ENCODE data around the gene SPATA16.
"Not testable (repeated sequence)": the region's sequence is repeated elsewhere in the genome, so short reads cannot be mapped to it uniquely, and the experiment has no call there.

Gene SPATA16, protein sequence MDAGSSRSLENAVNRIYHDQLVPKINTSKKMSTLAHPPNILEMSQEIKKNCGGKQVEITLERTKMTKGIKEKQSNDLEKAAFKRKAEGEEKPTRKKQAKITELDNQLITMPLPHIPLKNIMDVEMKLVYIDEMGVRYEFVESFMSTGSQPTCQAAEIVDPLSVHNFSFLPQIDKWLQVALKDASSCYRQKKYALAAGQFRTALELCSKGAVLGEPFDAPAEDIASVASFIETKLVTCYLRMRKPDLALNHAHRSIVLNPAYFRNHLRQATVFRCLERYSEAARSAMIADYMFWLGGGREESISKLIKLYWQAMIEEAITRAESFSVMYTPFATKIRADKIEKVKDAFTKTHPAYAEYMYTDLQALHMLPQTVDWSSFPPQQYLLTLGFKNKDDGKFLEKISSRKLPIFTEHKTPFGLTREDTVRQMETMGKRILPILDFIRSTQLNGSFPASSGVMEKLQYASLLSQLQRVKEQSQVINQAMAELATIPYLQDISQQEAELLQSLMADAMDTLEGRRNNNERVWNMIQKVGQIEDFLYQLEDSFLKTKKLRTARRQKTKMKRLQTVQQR

DNA sequence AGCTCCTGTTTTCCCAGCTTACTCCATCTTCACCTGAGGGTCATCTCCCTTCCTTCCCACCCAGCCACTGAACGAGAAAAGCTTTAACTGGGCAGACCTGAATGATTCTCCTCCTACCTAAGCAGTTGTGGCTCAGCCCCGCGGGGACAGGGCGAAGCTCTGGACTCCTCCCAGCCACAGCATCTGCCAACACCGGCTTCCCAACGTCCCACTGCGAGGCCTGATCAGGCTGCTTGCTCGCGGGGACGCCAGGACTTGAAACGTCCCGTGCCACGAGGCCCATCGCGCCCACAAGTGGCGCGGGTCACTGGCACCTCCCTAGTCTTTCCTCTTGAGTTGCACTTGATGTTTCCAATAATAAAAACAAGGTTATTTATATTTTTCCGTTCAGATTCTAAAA is at the start of gene SPATA16:
TSS of gene SPATA16 (minus strand) at position 250 of the 400 bp plus-strand sequence. CDS start 23,504 bp downstream, outside the sequence.
- DNase-seq, result no peak
- H3K27ac ChIP-seq (ENCODE audit: low read length), result no peak within 1 kb of the TSS
- H4K20me1 ChIP-seq (ENCODE audit: insufficient read depth, low read length), result no peaks in the 10 kb centered on the region
- no peak for ATAC-seq (ENCODE audit: insufficient read depth, low read depth)
- no peak within 1 kb of the TSS for H3K4me3 ChIP-seq (ENCODE audit: low read depth in 1 of 2, low read length in 2 of 2)
- H3K9ac ChIP-seq (ENCODE audit: low read depth, low read length), result no peak within 1 kb of the TSS
- peaks cover 5% of the 10 kb centered on the region for H3K27me3 ChIP-seq (ENCODE audit: insufficient read depth, low read length, poor library complexity)
- H3K79me2 ChIP-seq (ENCODE audit: insufficient read depth, low read length), result no peaks in the 10 kb centered on the region
- no peak within 1 kb of the TSS for H2AFZ ChIP-seq (ENCODE audit: low read depth, low read length)
- H3K4me1 ChIP-seq (ENCODE audit: insufficient read depth, low read length), result no peaks in the 10 kb centered on the region
- H3K36me3 ChIP-seq (ENCODE audit: insufficient read depth, low read length), result no peaks in the 10 kb centered on the region
- no peak within 1 kb of the TSS for H3K4me2 ChIP-seq (ENCODE audit: insufficient read depth, low read length)
- no peaks in the 10 kb centered on the region for H3K9me3 ChIP-seq (ENCODE audit: insufficient read depth, low read length, severe bottlenecking)
- TF ChIP-seq, protein P1, sequence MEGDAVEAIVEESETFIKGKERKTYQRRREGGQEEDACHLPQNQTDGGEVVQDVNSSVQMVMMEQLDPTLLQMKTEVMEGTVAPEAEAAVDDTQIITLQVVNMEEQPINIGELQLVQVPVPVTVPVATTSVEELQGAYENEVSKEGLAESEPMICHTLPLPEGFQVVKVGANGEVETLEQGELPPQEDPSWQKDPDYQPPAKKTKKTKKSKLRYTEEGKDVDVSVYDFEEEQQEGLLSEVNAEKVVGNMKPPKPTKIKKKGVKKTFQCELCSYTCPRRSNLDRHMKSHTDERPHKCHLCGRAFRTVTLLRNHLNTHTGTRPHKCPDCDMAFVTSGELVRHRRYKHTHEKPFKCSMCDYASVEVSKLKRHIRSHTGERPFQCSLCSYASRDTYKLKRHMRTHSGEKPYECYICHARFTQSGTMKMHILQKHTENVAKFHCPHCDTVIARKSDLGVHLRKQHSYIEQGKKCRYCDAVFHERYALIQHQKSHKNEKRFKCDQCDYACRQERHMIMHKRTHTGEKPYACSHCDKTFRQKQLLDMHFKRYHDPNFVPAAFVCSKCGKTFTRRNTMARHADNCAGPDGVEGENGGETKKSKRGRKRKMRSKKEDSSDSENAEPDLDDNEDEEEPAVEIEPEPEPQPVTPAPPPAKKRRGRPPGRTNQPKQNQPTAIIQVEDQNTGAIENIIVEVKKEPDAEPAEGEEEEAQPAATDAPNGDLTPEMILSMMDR (IDR thresholded peaks at IDR 0.05; ENCODE audit: borderline replicate concordance, extremely low read depth, low read length, poor library complexity, severe bottlenecking), result no peak
- no peak for TF ChIP-seq EZH2 (IDR thresholded peaks at IDR 0.05; ENCODE audit: borderline replicate concordance, low read depth, low read length, severe bottlenecking)

DNA sequence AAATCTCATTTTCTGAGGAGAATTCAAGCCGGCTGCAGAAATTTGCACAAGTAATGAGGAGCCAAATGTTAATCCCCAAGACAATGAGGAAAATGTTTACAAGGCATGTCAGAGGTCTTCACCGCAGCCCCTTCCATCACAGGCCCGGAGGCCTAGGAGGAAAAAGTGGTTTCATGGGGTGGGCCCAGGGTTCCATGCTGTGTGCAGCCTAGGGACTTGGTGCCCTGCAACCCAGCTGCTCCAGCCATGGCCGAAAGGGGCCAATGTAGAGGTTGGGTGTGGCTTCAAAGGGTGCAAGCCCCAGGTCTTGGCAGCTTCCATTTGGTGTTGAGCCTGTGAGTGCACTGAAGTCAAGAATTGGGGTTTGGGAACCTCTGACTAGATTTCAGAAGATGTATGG is 42.0 kb upstream of the SPATA16 start:
- H3K9me3 ChIP-seq (ENCODE audit: insufficient read depth, low read length, severe bottlenecking); H4K20me1 ChIP-seq (ENCODE audit: insufficient read depth, low read length); H3K9ac ChIP-seq (ENCODE audit: low read depth, low read length); ATAC-seq (ENCODE audit: insufficient read depth, low read depth); H3K36me3 ChIP-seq (ENCODE audit: insufficient read depth, low read length); H3K79me2 ChIP-seq (ENCODE audit: insufficient read depth, low read length); H3K4me3 ChIP-seq (ENCODE audit: low read depth in 1 of 2, low read length in 2 of 2); H2AFZ ChIP-seq (ENCODE audit: low read depth, low read length); H3K4me2 ChIP-seq (ENCODE audit: insufficient read depth, low read length); DNase-seq; H3K4me1 ChIP-seq (ENCODE audit: insufficient read depth, low read length); H3K27ac ChIP-seq (ENCODE audit: low read length); H3K27me3 ChIP-seq (ENCODE audit: insufficient read depth, low read length, poor library complexity): not testable (repeated sequence)

DNA sequence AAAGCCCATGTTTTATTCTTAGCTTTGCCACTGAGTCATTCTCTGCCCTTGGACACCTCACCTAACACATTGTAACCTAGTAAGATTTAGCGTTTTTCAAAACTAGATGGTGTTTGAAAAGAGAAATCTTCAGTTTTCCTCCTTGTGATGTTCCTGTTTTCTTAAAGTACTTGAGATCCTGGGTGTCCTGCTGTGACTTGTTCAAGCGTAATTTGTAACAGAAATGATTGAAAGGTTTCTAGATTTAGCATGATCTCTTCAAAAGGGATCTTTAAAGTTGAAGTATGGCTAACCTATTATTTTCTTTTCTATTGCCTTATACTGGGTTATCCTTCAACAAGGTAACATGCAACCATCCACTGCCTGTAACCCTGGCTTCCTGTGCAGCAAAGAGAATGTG is 32.6 kb upstream of the SPATA16 start:
- H3K4me1 ChIP-seq (ENCODE audit: insufficient read depth, low read length), result no peaks in the 10 kb centered on the region
- no peak overlapping the region for H3K9ac ChIP-seq (ENCODE audit: low read depth, low read length)
- no peaks in the 10 kb centered on the region for H3K79me2 ChIP-seq (ENCODE audit: insufficient read depth, low read length)
- H3K4me2 ChIP-seq (ENCODE audit: insufficient read depth, low read length), result no peak overlapping the region
- H3K27me3 ChIP-seq (ENCODE audit: insufficient read depth, low read length, poor library complexity), result no peaks in the 10 kb centered on the region
- TF ChIP-seq, protein P1 (IDR thresholded peaks at IDR 0.05; ENCODE audit: borderline replicate concordance, extremely low read depth, low read length, poor library complexity, severe bottlenecking), result no peak
- TF ChIP-seq EZH2 (IDR thresholded peaks at IDR 0.05; ENCODE audit: borderline replicate concordance, low read depth, low read length, severe bottlenecking), result no peak
- H3K4me3 ChIP-seq (ENCODE audit: low read depth in 1 of 2, low read length in 2 of 2), result no peak overlapping the region
- H4K20me1 ChIP-seq (ENCODE audit: insufficient read depth, low read length), result no peaks in the 10 kb centered on the region
- DNase-seq, result no peak
- H3K9me3 ChIP-seq (ENCODE audit: insufficient read depth, low read length, severe bottlenecking), result no peaks in the 10 kb centered on the region
- no peak overlapping the region for H2AFZ ChIP-seq (ENCODE audit: low read depth, low read length)
- H3K36me3 ChIP-seq (ENCODE audit: insufficient read depth, low read length), result no peaks in the 10 kb centered on the region
- H3K27ac ChIP-seq (ENCODE audit: low read length), result no peak overlapping the region
- no peak for ATAC-seq (ENCODE audit: insufficient read depth, low read depth)

DNA sequence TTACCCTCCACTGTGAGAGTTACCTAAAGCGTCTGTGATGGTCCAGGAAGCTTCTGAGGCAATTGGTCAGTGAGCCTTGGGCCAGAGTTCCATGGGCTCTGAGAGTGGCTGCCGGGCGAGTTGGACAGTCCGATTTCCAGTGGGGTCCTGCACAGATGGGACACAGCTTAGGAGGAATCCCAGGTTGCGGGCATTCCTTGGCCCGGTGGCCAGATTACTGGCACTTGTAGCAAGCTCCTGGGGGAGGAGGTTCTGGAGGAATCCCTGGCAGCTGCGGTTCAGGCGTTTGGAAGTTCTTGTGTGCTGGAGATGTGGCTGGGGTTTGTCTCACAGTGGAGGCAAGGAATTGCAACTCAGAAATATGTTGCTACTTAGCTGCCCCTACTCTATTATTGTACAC is 18.1 kb upstream of the SPATA16 start:
- H2AFZ ChIP-seq (ENCODE audit: low read depth, low read length); H3K27ac ChIP-seq (ENCODE audit: low read length); H3K9ac ChIP-seq (ENCODE audit: low read depth, low read length); H3K36me3 ChIP-seq (ENCODE audit: insufficient read depth, low read length); H4K20me1 ChIP-seq (ENCODE audit: insufficient read depth, low read length); H3K9me3 ChIP-seq (ENCODE audit: insufficient read depth, low read length, severe bottlenecking); H3K4me3 ChIP-seq (ENCODE audit: low read depth in 1 of 2, low read length in 2 of 2); H3K4me1 ChIP-seq (ENCODE audit: insufficient read depth, low read length); H3K4me2 ChIP-seq (ENCODE audit: insufficient read depth, low read length); H3K27me3 ChIP-seq (ENCODE audit: insufficient read depth, low read length, poor library complexity); DNase-seq; H3K79me2 ChIP-seq (ENCODE audit: insufficient read depth, low read length); ATAC-seq (ENCODE audit: insufficient read depth, low read depth): not testable (repeated sequence)

DNA sequence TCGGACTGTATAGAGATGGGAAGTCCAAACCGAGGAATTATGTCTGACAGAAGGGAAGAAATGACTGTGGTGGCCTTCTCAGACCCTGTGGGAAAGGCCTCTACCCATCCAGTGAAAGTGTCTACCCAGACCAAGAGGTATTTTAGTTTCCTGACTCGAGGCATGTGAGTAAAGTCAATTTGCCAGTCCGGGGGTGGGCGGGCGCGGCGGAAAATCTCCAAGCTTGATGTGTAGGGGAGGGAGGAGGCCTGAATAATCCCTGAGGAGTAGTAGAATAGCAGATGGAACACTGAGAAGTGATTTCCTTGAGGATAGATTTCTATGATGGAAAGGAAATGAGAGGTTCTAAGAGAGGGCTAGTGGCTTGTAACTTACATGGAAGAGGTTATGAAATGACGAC is 15.5 kb upstream of the SPATA16 start:
- H3K36me3 ChIP-seq (ENCODE audit: insufficient read depth, low read length); H3K4me1 ChIP-seq (ENCODE audit: insufficient read depth, low read length); H3K4me3 ChIP-seq (ENCODE audit: low read depth in 1 of 2, low read length in 2 of 2); H3K9ac ChIP-seq (ENCODE audit: low read depth, low read length); H3K79me2 ChIP-seq (ENCODE audit: insufficient read depth, low read length); H3K27me3 ChIP-seq (ENCODE audit: insufficient read depth, low read length, poor library complexity); H3K4me2 ChIP-seq (ENCODE audit: insufficient read depth, low read length); H3K27ac ChIP-seq (ENCODE audit: low read length); H3K9me3 ChIP-seq (ENCODE audit: insufficient read depth, low read length, severe bottlenecking); DNase-seq; ATAC-seq (ENCODE audit: insufficient read depth, low read depth); H2AFZ ChIP-seq (ENCODE audit: low read depth, low read length); H4K20me1 ChIP-seq (ENCODE audit: insufficient read depth, low read length): not testable (repeated sequence)
